GM19395 (cell line): ENCODE data around the gene STAT2.
"Not testable (repeated sequence)": the region's sequence is repeated elsewhere in the genome, so short reads cannot be mapped to it uniquely, and the experiment has no call there.

Source experiments
- ATAC-seq: cut with Tn5 transposase; IDR thresholded peaks from one replicate; pipeline ENCODE4 v1.9.1; 2021; ENCODE audit warnings: mild to moderate bottlenecking, moderate library complexity; ENCODE audit not compliant: unreplicated experiment

STAT2 gene

GRCh38 chr12:56332512-56333196 lies 27.3 kb downstream of the STAT2 start:
- no peak for ATAC-seq

GRCh38 chr12:56330936-56331490 lies 28.9 kb downstream of the STAT2 start:
- ATAC-seq: no peak

- ATAC-seq: no peak
Observed at GRCh38 chr12:56326533-56326932, 33.4 kb downstream of the STAT2 start.

- no peak for ATAC-seq
Observed at GRCh38 chr12:56326126-56326525, 33.8 kb downstream of the STAT2 start.

- no peak for ATAC-seq
Observed at GRCh38 chr12:56324206-56324605, 35.7 kb downstream of the STAT2 start.

GRCh38 chr12:56321610-56322009 lies 38.3 kb downstream of the STAT2 start:
- not testable (repeated sequence) for ATAC-seq

GRCh38 chr12:56321027-56321426 lies 38.9 kb downstream of the STAT2 start:
- no peak for ATAC-seq

GRCh38 chr12:56317675-56318074 lies 42.2 kb downstream of the STAT2 start:
- no peak for ATAC-seq

- ATAC-seq: peak; percentile 96
Observed at GRCh38 chr12:56315622-56316473, 44.1 kb downstream of the STAT2 start, which contains the start of gene CNPY2. Gene CNPY2 (minus strand): TSS chr12:56315988. CDS start chr12:56315217, 771 bp downstream.

- ATAC-seq: no peak
Observed at GRCh38 chr12:56315249-56315621, 44.7 kb downstream of the STAT2 start.

GRCh38 chr12:56311003-56311402 lies 48.9 kb downstream of the STAT2 start:
- ATAC-seq: no peak

- ATAC-seq: no peak
Observed at GRCh38 chr12:56308714-56309113, 51.2 kb downstream of the STAT2 start.

- ATAC-seq: no peak
Observed at GRCh38 chr12:56307221-56307965, 52.5 kb downstream of the STAT2 start.

- no peak for ATAC-seq
Observed at GRCh38 chr12:56304872-56305590, 54.9 kb downstream of the STAT2 start.

GRCh38 chr12:56304276-56304675 lies 55.6 kb downstream of the STAT2 start:
- ATAC-seq: no peak

GRCh38 chr12:56300644-56301464 lies 59.1 kb downstream of the STAT2 start:
- ATAC-seq: no peak

- ATAC-seq: peak; percentile 94
Observed at GRCh38 chr12:56299853-56300643, 59.9 kb downstream of the STAT2 start, which contains the start of gene CS. Gene CS (minus strand): TSS chr12:56300330. CDS start chr12:56300201, 129 bp downstream.

- ATAC-seq: no peak
Observed at GRCh38 chr12:56299308-56299852, 60.5 kb downstream of the STAT2 start.
